Parathyroid adenoma (tissue), 2 donors: Measurements from ENCODE around the gene HMX1.

Experiments used
- H2AFZ ChIP-seq: fragments of 300-600 bp; sonication (generic); one replicate; pipeline ENCODE4 v1.7.0; 2017; ENCODE audit warnings: antibody characterized with exemption, mild to moderate bottlenecking
- H3K27ac ChIP-seq: fragments of 300-600 bp; sonication (generic); one replicate; pipeline ENCODE4 v1.7.0; 2017
- H3K27me3 ChIP-seq: fragments of 300-600 bp; sonication (generic); one replicate; pipeline ENCODE4 v1.7.0; 2017; ENCODE audit warnings: low read length; ENCODE audit not compliant: control insufficient read depth, insufficient read depth
- H3K36me3 ChIP-seq: fragments of 300-600 bp; sonication (generic); one replicate; pipeline ENCODE4 v1.7.0; 2017; ENCODE audit warnings: low read length; ENCODE audit not compliant: control insufficient read depth, insufficient read depth
- H3K4me1 ChIP-seq: fragments of 300-600 bp; sonication (generic); one replicate; pipeline ENCODE4 v1.7.0; 2017; ENCODE audit warnings: control low read depth
- H3K4me2 ChIP-seq: fragments of 300-600 bp; sonication (generic); one replicate; pipeline ENCODE4 v1.7.0; 2017; ENCODE audit warnings: low read length
- H3K4me3 ChIP-seq: fragments of 300-600 bp; sonication (generic); one replicate; pipeline ENCODE4 v1.7.0; 2017; ENCODE audit warnings: low read depth, low read length
- H3K79me2 ChIP-seq: fragments of 300-600 bp; sonication (generic); one replicate; pipeline ENCODE4 v1.7.0; 2017; ENCODE audit warnings: control low read depth
- H3K9ac ChIP-seq: fragments of 300-600 bp; sonication (generic); one replicate; pipeline ENCODE4 v1.7.0; 2017; ENCODE audit warnings: mild to moderate bottlenecking
- H3K9me3 ChIP-seq: fragments of 300-600 bp; sonication (generic); one replicate; pipeline ENCODE4 v1.7.0; 2017; ENCODE audit warnings: low read length; ENCODE audit not compliant: control insufficient read depth
- TF ChIP-seq, protein P1 (sequence below): fragments of 300-600 bp; sonication (generic); IDR thresholded peaks from one replicate; pipeline ENCODE4 v1.7.0; 2017; ENCODE audit warnings: antibody characterized with exemption, mild to moderate bottlenecking
- donor health status: primary hyperparathyroidism.

The HMX1 gene

GRCh38 chr4:8915201-8916200 lies 43.9 kb upstream of the HMX1 start:
- H3K27me3 ChIP-seq = no peaks in the 10 kb centered on the region
- no peaks in the 10 kb centered on the region for H3K4me1 ChIP-seq
- H3K4me3 ChIP-seq = no peak overlapping the region

GRCh38 chr4:8914461-8915171 lies 43.0 kb upstream of the HMX1 start:
- Histone ChIP-seq H2AFZ (no peak overlapping the region), H3K36me3 (no peaks in the 10 kb centered on the region), H3K4me3 (no peak overlapping the region), H3K9me3 (no peaks in the 10 kb centered on the region), H3K9ac (no peak overlapping the region), H3K4me2 (no peak overlapping the region), H3K4me1 (no peaks in the 10 kb centered on the region), H3K27ac (no peak overlapping the region), H3K27me3 (no peaks in the 10 kb centered on the region), H3K79me2 (no peaks in the 10 kb centered on the region)
- TF ChIP-seq, protein P1, sequence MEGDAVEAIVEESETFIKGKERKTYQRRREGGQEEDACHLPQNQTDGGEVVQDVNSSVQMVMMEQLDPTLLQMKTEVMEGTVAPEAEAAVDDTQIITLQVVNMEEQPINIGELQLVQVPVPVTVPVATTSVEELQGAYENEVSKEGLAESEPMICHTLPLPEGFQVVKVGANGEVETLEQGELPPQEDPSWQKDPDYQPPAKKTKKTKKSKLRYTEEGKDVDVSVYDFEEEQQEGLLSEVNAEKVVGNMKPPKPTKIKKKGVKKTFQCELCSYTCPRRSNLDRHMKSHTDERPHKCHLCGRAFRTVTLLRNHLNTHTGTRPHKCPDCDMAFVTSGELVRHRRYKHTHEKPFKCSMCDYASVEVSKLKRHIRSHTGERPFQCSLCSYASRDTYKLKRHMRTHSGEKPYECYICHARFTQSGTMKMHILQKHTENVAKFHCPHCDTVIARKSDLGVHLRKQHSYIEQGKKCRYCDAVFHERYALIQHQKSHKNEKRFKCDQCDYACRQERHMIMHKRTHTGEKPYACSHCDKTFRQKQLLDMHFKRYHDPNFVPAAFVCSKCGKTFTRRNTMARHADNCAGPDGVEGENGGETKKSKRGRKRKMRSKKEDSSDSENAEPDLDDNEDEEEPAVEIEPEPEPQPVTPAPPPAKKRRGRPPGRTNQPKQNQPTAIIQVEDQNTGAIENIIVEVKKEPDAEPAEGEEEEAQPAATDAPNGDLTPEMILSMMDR = no peak

More at GRCh38 chr4:8915201-8916200, 43.9 kb upstream of the HMX1 start:
- H3K9me3 ChIP-seq = no peaks in the 10 kb centered on the region
- TF ChIP-seq, protein P1 = no peak
- no peak overlapping the region for H2AFZ ChIP-seq
- no peaks in the 10 kb centered on the region for H3K79me2 ChIP-seq
- no peak overlapping the region for H3K9ac ChIP-seq
- H3K4me2 ChIP-seq = no peak overlapping the region
- H3K36me3 ChIP-seq = no peaks in the 10 kb centered on the region
- H3K27ac ChIP-seq = no peak overlapping the region

- H3K9me3 ChIP-seq = no peaks in the 10 kb centered on the region
- H3K27me3 ChIP-seq = no peaks in the 10 kb centered on the region
- no peak overlapping the region for H2AFZ ChIP-seq
- TF ChIP-seq, protein P1 = no peak
- no peak overlapping the region for H3K27ac ChIP-seq
- H3K4me1 ChIP-seq = no peaks in the 10 kb centered on the region
- H3K79me2 ChIP-seq = no peaks in the 10 kb centered on the region
- H3K9ac ChIP-seq = no peak overlapping the region
- H3K4me3 ChIP-seq = no peak overlapping the region
- no peak overlapping the region for H3K4me2 ChIP-seq
- no peaks in the 10 kb centered on the region for H3K36me3 ChIP-seq
Measured at GRCh38 chr4:8913858-8914460, 42.3 kb upstream of the HMX1 start.

GRCh38 chr4:8913121-8913857 lies 41.6 kb upstream of the HMX1 start:
- Histone ChIP-seq H2AFZ (no peak overlapping the region), H3K9ac (no peak overlapping the region), H3K4me2 (no peak overlapping the region), H3K79me2 (no peaks in the 10 kb centered on the region), H3K27me3 (no peaks in the 10 kb centered on the region), H3K4me3 (no peak overlapping the region), H3K4me1 (no peaks in the 10 kb centered on the region), H3K9me3 (no peaks in the 10 kb centered on the region), H3K27ac (no peak overlapping the region), H3K36me3 (no peaks in the 10 kb centered on the region)
- TF ChIP-seq, protein P1 = no peak
